Right renal cortex interstitium (tissue), 3 donors: ENCODE measurements around the gene XAF1. TPM values are rescaled to one million over a fixed set of nuclear protein-coding genes. Genes with fewer than 3 reads are reported as not detected.
"Not testable (repeated sequence)": the region's sequence is repeated elsewhere in the genome, so short reads cannot be mapped to it uniquely, and the experiment has no call there.

Source experiments
- DNase-seq, 3 donors: peaks; one replicate each; pipeline ENCODE4 v3.0.0-alpha.2; 2013; ENCODE audit warnings: low read depth in 3 of 3, low spot score in 2 of 3
- polyA plus RNA-seq, 3 donors: library from polyadenylated mRNA; unstranded; fragments of 120-200 nt; gene quantifications; one replicate each; pipeline ENCODE4 v1.2.1, GENCODE V29; 2013; ENCODE audit not compliant: insufficient read length in 3 of 3

XAF1 gene
- polyA plus RNA-seq = 1 to 10 TPM; 6.4 to 8.8 (median 7.3) TPM

DNA sequence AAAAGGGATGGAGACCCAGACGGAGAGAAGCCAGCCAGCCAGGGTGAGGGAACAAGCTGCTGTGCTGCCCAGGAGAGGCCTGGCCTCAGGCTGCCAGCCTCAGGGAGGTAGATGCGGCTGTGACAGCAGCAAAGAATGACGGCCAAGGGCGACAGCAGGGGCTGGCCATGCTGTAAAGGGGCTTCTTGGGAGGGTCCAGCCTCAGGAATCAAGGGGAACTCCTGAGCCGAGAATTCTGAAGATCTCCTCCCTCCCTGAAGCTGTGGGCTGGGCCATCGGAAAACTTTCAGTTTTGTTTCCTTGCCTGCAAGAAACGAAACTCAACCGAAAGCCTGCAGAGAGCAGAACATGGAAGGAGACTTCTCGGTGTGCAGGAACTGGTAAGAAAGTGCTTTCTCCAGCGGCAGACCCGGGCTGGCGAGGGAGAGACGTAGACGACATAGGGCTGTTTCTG, at the start of gene XAF1:
TSS of gene XAF1 (plus strand) at position 316 of the 454 bp plus-strand sequence. CDS start at position 349, 33 bp downstream.
- no peak for DNase-seq

GRCh38 chr17:6706499-6706898, 49.3 kb upstream of the XAF1 start:
- DNase-seq = no peak

GRCh38 chr17:6706996-6707395, 48.9 kb upstream of the XAF1 start:
- no peak for DNase-seq

GRCh38 chr17:6708357-6708961, 47.4 kb upstream of the XAF1 start:
- DNase-seq = no peak

DNA sequence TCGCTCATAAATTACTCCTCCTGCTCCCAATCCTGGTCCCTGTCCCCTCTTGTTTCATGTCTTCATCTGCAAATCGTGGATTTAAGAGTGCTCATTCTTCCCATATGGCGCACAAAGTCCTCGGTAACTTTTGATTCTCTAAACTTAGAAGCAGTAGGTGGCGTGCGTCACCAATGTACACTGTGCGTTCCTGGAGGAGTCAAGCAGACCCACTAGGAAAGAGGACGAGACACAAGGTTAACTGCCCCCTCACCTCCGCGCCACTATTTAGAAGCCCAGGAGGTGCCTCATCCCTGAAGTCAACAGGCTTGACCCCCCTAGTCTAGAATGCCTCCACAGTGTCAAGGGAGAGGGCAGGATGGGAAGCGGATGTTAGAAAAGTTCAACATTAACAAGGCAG, 45.5 kb upstream of the XAF1 start:
- no peak for DNase-seq

DNA sequence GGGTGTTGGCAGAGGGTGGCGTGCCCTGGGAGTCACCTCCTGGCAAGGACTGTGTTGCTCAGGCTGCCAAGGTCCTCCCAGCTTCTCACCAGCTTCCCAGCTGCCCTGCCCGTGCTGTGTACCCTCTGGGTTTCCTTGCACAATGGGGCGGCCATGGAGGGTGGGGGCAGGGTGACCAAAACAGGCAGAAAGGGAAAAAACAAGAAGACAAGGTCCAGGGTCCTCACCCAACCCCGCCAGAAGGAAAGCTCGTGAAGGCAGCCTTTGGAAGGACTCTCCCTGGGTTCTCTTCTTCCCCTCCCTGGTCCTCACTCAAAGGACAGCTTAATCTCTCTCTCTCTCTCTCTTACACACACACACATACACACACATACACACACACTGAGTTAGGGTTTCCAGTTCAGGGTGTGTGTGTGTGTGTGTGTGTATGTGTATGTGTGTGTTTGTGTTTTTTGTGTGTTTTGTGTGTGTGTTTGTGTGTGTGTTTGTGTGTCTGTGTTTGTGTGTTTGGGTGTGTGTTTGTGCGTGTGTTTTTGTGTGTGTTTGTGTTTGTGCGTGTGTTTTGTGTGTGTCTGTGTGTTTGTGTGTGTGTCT, 44.7 kb upstream of the XAF1 start:
- no peak for DNase-seq

GRCh38 chr17:6711681-6712057, 44.2 kb upstream of the XAF1 start:
- no peak for DNase-seq

GRCh38 chr17:6712058-6712853, 43.6 kb upstream of the XAF1 start:
- DNase-seq = peak in 1 of 3 donors; percentile 24

DNA sequence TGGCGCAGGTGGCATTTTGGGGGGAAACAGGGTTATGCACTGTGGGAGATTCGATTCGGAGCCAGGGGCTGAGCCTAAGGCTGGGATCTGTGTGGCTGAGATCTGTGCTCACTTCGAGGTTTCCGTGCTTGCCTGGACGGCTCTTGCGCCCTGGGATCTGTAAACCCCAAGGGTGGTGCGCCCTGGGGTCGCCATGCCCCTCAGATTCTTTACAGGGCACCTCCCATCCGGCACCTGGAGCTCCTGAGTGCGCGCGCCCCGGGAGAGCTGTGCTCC, 43.1 kb upstream of the XAF1 start:
- no peak for DNase-seq

- DNase-seq = no peak
Observed at GRCh38 chr17:6713130-6713917, 42.5 kb upstream of the XAF1 start, which contains the start of gene SLC13A5. SLC13A5 (minus strand) TSS chr17:6713369; CDS start chr17:6713333, 36 bp downstream.

DNA sequence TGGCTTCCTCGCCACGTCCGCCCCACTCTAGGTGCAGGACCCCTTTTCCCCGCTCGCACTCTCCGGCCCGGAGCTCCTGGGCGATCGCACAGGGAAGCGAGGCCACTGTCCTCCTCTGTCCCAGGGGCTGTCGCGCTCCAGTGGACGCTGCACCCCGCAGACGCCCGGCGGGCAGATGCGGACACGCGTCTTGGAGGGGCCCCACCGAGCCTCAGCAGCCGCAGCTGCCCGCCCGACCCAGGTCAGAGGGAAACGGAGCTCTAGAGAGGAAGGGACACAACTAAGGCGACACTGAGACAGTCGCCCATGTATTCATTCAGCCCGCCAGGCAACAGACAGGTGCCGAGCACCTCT, 42.0 kb upstream of the XAF1 start:
- no peak for DNase-seq

GRCh38 chr17:6714315-6714874, 41.5 kb upstream of the XAF1 start:
- DNase-seq = no peak

- DNase-seq = no peak
Observed at GRCh38 chr17:6716736-6717135, 39.1 kb upstream of the XAF1 start.

DNA sequence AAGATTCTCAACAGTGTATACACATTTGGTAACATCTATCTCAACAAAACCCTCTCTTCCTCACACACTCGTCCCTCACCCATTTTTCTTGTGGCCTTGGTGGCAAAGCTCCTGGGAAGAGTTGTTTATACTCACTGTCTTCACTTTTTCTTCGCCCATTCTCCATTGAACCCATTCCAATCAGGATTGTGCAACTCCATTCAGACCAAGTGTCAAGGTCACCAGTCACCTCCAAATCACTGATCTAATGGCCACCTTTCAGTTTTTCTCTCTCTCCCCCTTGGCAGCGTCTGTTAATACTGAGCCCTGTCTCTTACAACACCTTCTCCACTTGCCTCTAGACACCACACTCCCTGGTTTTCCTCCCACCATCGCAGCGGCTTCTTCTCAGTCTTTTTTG, 34.1 kb upstream of the XAF1 start:
- no peak for DNase-seq

- DNase-seq = no peak
Observed at GRCh38 chr17:6724009-6724408, 31.8 kb upstream of the XAF1 start.

GRCh38 chr17:6729531-6729930, 26.3 kb upstream of the XAF1 start:
- DNase-seq = no peak

GRCh38 chr17:6746665-6747064, 9.2 kb upstream of the XAF1 start:
- DNase-seq = not testable (repeated sequence)

DNA sequence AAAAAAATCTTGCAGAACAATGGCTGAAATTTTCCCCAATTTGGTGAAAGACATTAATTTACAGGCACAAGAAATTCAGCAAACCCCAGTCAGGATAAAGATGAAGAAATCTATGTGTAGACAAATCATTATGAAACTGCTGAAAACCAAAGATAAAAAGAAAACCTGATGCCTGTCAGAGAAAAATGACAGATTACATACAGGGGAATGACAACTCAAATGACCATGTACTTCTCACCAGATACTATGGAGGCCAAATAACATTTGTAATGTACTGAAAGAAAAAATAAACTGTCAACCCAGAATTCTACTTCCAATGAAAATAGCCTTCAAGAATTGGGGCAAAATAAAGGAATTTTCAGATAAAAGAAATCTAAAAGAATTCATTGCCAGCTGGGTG, 7.2 kb upstream of the XAF1 start:
- no peak for DNase-seq

DNA sequence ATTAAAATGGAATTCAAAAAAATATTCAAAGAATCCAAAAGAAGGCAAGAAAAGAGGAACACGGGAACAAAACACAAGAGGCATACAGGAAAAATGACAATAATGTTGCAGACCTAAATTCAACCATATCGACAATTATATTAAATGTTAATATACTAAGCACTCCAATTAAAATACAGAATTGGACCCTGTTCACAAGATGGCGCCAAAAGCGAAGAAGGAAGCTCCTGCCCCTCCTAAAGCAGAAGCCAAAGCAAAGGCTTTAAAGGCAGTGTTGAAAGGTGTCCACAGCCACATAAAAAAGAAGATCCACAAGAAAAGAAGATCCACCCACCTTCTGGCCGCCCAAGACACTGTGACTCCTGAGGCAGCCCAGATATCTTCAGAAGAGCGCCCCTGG, 6.3 kb upstream of the XAF1 start:
- no peak for DNase-seq

DNA sequence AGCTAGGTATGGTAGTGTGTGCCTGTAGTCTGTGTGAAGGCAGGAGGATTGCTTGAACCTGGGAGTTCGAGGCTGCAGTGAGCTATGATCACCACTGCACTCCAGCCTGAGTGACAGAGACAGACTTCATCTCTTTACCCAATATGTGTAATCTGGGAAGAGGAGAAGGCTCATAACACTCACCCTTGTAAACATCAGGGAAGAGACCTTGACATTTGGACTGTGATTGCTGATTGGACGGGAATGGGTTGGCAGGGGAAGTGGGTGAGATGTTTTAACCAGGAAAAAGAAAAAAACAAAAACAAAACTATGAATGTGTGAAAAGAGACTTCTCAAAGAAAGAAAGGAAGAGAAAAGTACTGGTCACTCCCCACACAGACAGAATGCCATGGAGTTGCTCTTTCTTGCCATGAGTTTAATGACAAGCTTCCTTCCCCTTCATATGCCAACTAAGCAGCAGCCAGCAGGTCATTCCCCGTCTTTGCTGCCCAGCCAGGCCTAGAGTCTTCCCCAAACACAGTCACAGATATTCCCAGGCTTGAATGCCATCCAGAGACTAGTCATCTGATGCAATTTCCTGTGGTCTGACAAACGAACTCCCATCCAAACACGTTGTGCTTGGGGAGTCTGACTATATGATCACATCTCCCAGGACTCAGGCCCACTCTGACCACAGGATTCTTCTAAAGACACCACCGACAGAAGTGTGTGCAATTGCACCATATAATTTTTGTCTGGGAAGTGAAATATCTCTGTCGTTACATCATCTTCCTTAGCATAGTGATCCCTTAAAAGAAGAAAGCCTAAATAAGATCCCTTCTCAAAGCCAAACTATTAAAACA, 3.6 kb upstream of the XAF1 start:
- no peak for DNase-seq
